ENCODE data around the gene C4A. TPM values are rescaled to one million over a fixed set of nuclear protein-coding genes. Genes with fewer than 3 reads are reported as not detected.

The C4A gene
- total and polyA plus RNA-seq, 2 of the 4 experiments (the other 2 are of a cell fraction) = 0.90 to 3.8 TPM

GRCh38 chr6:32045811-32046449 is 64.1 kb downstream of the C4A start:
- no peaks in the 10 kb centered on the region for H3K9me3 ChIP-seq (ENCODE audit: control insufficient read depth, insufficient read depth, low read length)
- no peaks in the 10 kb centered on the region for H4K20me1 ChIP-seq (ENCODE audit: insufficient read depth, low read length)
- WGBS, 2 experiments (ENCODE audit: extremely low coverage in 2 of 2, insufficient read length in 1 of 2) = 69% methylated on average over 8 of the region's 22 CpGs; no CpG with 5 or more reads in 1 of the 2 experiments
- ATAC-seq (ENCODE audit: low read depth) = no peak
- H3K27me3 ChIP-seq (ENCODE audit: control insufficient read depth, insufficient read depth, low read length) = peaks cover 5% of the 10 kb centered on the region
- H4K5ac ChIP-seq (ENCODE audit: low read depth, low read length) = no peak overlapping the region
- no peak overlapping the region for H2AK5ac ChIP-seq (ENCODE audit: low read depth, low read length)
- no peak overlapping the region for H2BK15ac ChIP-seq (ENCODE audit: low read depth, low read length)
- peaks cover 16% of the 10 kb centered on the region; the same call in 1 of the 2 replicates for H3K4me1 ChIP-seq (ENCODE audit: control insufficient read depth, insufficient read depth, low read length)
- no peak for DNase-seq
- H4K8ac ChIP-seq (ENCODE audit: low read depth in 2 of 2, low read length in 2 of 2) = no peak overlapping the region
- no peak overlapping the region for H3K14ac ChIP-seq (replicated peaks; ENCODE audit: low read depth, low read length)
- peak overlapping the region; percentile 67 for H2AK9ac ChIP-seq (replicated peaks; ENCODE audit: low read depth, low read length, poor library complexity)
- no peak overlapping the region for H3K27ac ChIP-seq (ENCODE audit: insufficient read depth, low read length)
- no peak overlapping the region for H2BK20ac ChIP-seq (ENCODE audit: low read depth, low read length)
- H2BK120ac ChIP-seq (ENCODE audit: low read depth, low read length) = no peak overlapping the region
- no peak overlapping the region for H3K9ac ChIP-seq (ENCODE audit: low read depth, low read length)
- TF ChIP-seq ELK1 (IDR thresholded peaks at IDR 0.05; ENCODE audit: borderline replicate concordance, low read depth, low read length) = no peak
- no peak for TF ChIP-seq CEBPB (IDR thresholded peaks at IDR 0.05; ENCODE audit: low read depth, low read length)
- no peak for TF ChIP-seq CHD1 (IDR thresholded peaks at IDR 0.05; ENCODE audit: low read depth, low read length)
- TF ChIP-seq RCOR1 (IDR thresholded peaks at IDR 0.05; ENCODE audit: insufficient replicate concordance, low read length) = no peak
- TF ChIP-seq CTCF (conservative IDR thresholded peaks at IDR 0.05; ENCODE audit: low read depth, low read length) = no peak
- no peak for TF ChIP-seq MXI1 (IDR thresholded peaks at IDR 0.05; ENCODE audit: borderline replicate concordance, low read depth, low read length)
- no peak for TF ChIP-seq BHLHE40 (IDR thresholded peaks at IDR 0.05; ENCODE audit: low read depth, low read length)
- TF ChIP-seq SMC3 (IDR thresholded peaks at IDR 0.05; ENCODE audit: low read depth, low read length) = no peak
- TF ChIP-seq RFX5 (IDR thresholded peaks at IDR 0.05; ENCODE audit: low read depth, low read length) = no peak
- TF ChIP-seq USF2 (IDR thresholded peaks at IDR 0.05; ENCODE audit: low read depth, low read length) = no peak
- TF ChIP-seq NFE2L2 (IDR thresholded peaks at IDR 0.05; ENCODE audit: low read depth, low read length) = no peak
- TF ChIP-seq MAFK (IDR thresholded peaks at IDR 0.05; ENCODE audit: low read depth, low read length) = no peak
- no peak for TF ChIP-seq MAZ (IDR thresholded peaks at IDR 0.05; ENCODE audit: borderline replicate concordance, low read depth, low read length)
- TF ChIP-seq FOS (IDR thresholded peaks at IDR 0.05; ENCODE audit: low read depth, low read length) = no peak
- intact Hi-C loops (cut with micrococcal nuclease) = loop anchor here (10.0 kb wide), 1 partner anchor 109 kb away; the partner anchor contains the start of genes PPT2 and PRRT1
- ChIA-PET POLR2A (ENCODE audit: unreplicated experiment) (no interaction called here), CTCF (no interaction called here)
- H3K4me2 ChIP-seq (ENCODE audit: low read depth, low read length) = no peak overlapping the region
- dilution Hi-C loops (cut with HindIII; ENCODE audit: low sequenced_read_pairs, unreplicated experiment) = no loop called here
- H4K91ac ChIP-seq (ENCODE audit: insufficient read depth, low read depth, low read length) = no peak overlapping the region
- peaks cover 7% of the 10 kb centered on the region; the same call in 1 of the 2 replicates for H3K9me1 ChIP-seq (ENCODE audit: insufficient read depth, low read length)
- in situ Hi-C loops (cut with MboI; ENCODE audit: low sequenced_read_pairs) = no loop called here
- H2AFZ ChIP-seq (replicated peaks; ENCODE audit: low read length, poor library complexity) = peak overlapping the region; percentile 14
- no peak overlapping the region for H3K4me3 ChIP-seq (ENCODE audit: insufficient read depth, low read depth, low read length)
- no TSS peak for BruUV-seq (replicated peaks)
- H3K36me3 ChIP-seq (ENCODE audit: control insufficient read depth, insufficient read depth, low read length) = no peaks in the 10 kb centered on the region
- no peak overlapping the region for H3K56ac ChIP-seq (ENCODE audit: extremely low read depth, insufficient read depth, low read length)
- H3K18ac ChIP-seq (ENCODE audit: low read depth, low read length) = no peak overlapping the region
- no peak overlapping the region for H2BK5ac ChIP-seq (ENCODE audit: low read depth, low read length, poor library complexity, severe bottlenecking)
- H3K23ac ChIP-seq (ENCODE audit: low read depth, low read length) = no peak overlapping the region
- H3K79me1 ChIP-seq (ENCODE audit: low read depth in 1 of 2, low read length in 2 of 2) = no peaks in the 10 kb centered on the region
- H3K4ac ChIP-seq (ENCODE audit: low read depth, low read length) = no peak overlapping the region
